OCI-LY1 (cell line): Measurements from ENCODE around the gene GAMT.

Source experiments
- H2AFZ ChIP-seq: fragments of 200-600 bp; sonication (generic), shearing (Covaris generic); 2 replicates; pipeline ENCODE4 v1.6.0; 2014; ENCODE audit warnings: antibody characterized with exemption, mild to moderate bottlenecking, low read length
- H3F3A ChIP-seq: fragments of 200-600 bp; sonication (generic), shearing (Covaris generic); 2 replicates; pipeline ENCODE4 v1.6.0; 2014; ENCODE audit warnings: mild to moderate bottlenecking, antibody characterized with exemption, low read length, moderate library complexity; ENCODE audit not compliant: insufficient read depth
- H3K27ac ChIP-seq: fragments of 200-600 bp; sonication (generic); 2 replicates; pipeline ENCODE4 v1.5.1; 2014; ENCODE audit warnings: low read length, mixed run types, mild to moderate bottlenecking, low read depth; ENCODE audit not compliant: poor library complexity, severe bottlenecking
- H3K27me3 ChIP-seq: fragments of 200-600 bp; sonication (generic); 2 replicates; pipeline ENCODE4 v1.6.0; 2014; ENCODE audit warnings: antibody characterized with exemption, mild to moderate bottlenecking, low read length, moderate library complexity; ENCODE audit not compliant: insufficient read depth
- H3K36me3 ChIP-seq: fragments of 200-600 bp; sonication (generic); 2 replicates; pipeline ENCODE4 v1.6.1; 2014; ENCODE audit warnings: mild to moderate bottlenecking, antibody characterized with exemption, low read length, moderate library complexity, mixed read lengths; ENCODE audit not compliant: insufficient read depth
- H3K4me1 ChIP-seq: fragments of 200-600 bp; sonication (generic); 2 replicates; pipeline ENCODE4 v1.5.1; 2014; ENCODE audit warnings: mild to moderate bottlenecking, low read length, moderate library complexity; ENCODE audit not compliant: insufficient read depth, severe bottlenecking
- H3K4me2 ChIP-seq: fragments of 200-600 bp; sonication (generic), shearing (Covaris generic); 2 replicates; pipeline ENCODE4 v1.6.1; 2014; ENCODE audit warnings: low read length
- H3K4me3 ChIP-seq: fragments of 200-600 bp; sonication (generic); 2 replicates; pipeline ENCODE4 v1.5.1; 2014; ENCODE audit warnings: low read length, low read depth, mild to moderate bottlenecking, mixed read lengths; ENCODE audit not compliant: poor library complexity, severe bottlenecking
- H3K79me2 ChIP-seq: fragments of 200-600 bp; shearing (Covaris generic); 2 replicates; pipeline ENCODE4 v1.6.1; 2016; ENCODE audit warnings: mixed run types, low read length, mixed read lengths; ENCODE audit not compliant: insufficient read depth
- H3K9ac ChIP-seq: fragments of 200-600 bp; sonication (generic), shearing (Covaris generic); 2 replicates; pipeline ENCODE4 v1.6.1; 2014; ENCODE audit warnings: mild to moderate bottlenecking, low read length, mixed read lengths
- H3K9me2 ChIP-seq: fragments of 200-600 bp; sonication (generic), shearing (Covaris generic); 2 replicates; pipeline ENCODE4 v1.6.1; 2014; ENCODE audit warnings: low read depth, mild to moderate bottlenecking, low read length, mixed read lengths
- H3K9me3 ChIP-seq: fragments of 200-600 bp; shearing (Covaris generic); 2 replicates; pipeline ENCODE4 v1.6.1; 2014; ENCODE audit warnings: low read length, mixed read lengths
- H4K20me1 ChIP-seq: fragments of 200-600 bp; sonication (generic), shearing (Covaris generic); 2 replicates; pipeline ENCODE4 v1.6.0; 2016; ENCODE audit warnings: mild to moderate bottlenecking, low read length; ENCODE audit not compliant: insufficient read depth
- EZH2 ChIP-seq: fragments of 200-600 bp; sonication (generic), shearing (Covaris generic); IDR thresholded peaks from 2 replicates; pipeline ENCODE4 v1.8.0; 2017; ENCODE audit warnings: borderline replicate concordance, mixed run types, mild to moderate bottlenecking, antibody characterized with exemption, low read length, moderate library complexity, mixed read lengths
- TF ChIP-seq, protein P1 (sequence below): fragments of 200-600 bp; sonication (generic), shearing (Covaris generic); IDR thresholded peaks from 2 replicates; pipeline ENCODE4 v1.5.1; 2017; ENCODE audit warnings: mild to moderate bottlenecking, antibody characterized with exemption, low read length, moderate library complexity, mixed read lengths

The GAMT gene

GRCh38 chr19:1385816-1386215, 15.5 kb downstream of the GAMT start:
- Histone ChIP-seq H3K36me3 (peaks cover 33% of the 10 kb centered on the region), H3K4me1 (peaks cover 7% of the 10 kb centered on the region), H4K20me1 (no peaks in the 10 kb centered on the region), H3K9me2 (no peaks in the 10 kb centered on the region), H3K27ac (no peak overlapping the region), H3F3A (no peaks in the 10 kb centered on the region), H2AFZ (no peak overlapping the region), H3K4me2 (no peak overlapping the region), H3K4me3 (no peak overlapping the region), H3K79me2 (peaks cover 8% of the 10 kb centered on the region; the same call in 1 of the 2 replicates), H3K9me3 (no peaks in the 10 kb centered on the region), H3K27me3 (no peaks in the 10 kb centered on the region), H3K9ac (no peak overlapping the region)
- TF ChIP-seq EZH2, result no peak
- TF ChIP-seq, protein P1, sequence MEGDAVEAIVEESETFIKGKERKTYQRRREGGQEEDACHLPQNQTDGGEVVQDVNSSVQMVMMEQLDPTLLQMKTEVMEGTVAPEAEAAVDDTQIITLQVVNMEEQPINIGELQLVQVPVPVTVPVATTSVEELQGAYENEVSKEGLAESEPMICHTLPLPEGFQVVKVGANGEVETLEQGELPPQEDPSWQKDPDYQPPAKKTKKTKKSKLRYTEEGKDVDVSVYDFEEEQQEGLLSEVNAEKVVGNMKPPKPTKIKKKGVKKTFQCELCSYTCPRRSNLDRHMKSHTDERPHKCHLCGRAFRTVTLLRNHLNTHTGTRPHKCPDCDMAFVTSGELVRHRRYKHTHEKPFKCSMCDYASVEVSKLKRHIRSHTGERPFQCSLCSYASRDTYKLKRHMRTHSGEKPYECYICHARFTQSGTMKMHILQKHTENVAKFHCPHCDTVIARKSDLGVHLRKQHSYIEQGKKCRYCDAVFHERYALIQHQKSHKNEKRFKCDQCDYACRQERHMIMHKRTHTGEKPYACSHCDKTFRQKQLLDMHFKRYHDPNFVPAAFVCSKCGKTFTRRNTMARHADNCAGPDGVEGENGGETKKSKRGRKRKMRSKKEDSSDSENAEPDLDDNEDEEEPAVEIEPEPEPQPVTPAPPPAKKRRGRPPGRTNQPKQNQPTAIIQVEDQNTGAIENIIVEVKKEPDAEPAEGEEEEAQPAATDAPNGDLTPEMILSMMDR, result no peak

DNA sequence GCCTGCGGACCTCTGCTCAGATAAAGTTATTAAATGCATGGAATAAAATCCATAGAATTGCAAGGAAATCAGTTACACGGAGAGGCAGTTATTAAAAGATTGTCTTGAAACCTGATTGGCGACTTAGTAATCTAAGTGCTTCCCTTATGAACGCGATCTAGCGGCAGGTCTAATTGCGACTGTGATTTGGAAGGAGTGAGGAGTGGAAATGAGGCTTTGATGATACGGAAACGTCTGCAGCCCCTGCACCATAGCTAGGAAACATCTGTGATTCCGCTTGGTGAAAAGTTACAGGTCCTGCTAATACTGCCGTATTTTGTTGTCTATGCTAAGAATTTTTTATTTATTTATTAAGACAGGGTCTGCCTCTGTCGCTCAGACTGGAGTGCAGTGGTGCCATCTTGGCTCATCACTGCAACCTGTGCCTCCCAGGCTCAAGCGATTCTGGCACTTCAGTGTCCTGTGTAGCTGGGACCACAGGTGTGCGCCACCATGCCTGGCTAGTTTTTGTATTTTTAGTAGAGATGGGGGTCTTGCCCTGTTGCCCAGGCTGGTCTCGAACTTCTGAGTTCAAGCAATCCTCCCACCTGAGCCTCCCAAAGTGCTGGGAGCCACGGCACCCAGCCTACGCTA, 16.7 kb downstream of the GAMT start:
- peaks cover 24% of the 10 kb centered on the region for H3K36me3 ChIP-seq
- no peaks in the 10 kb centered on the region for H3K9me2 ChIP-seq
- peak overlapping the region; percentile 80 for H3K27ac ChIP-seq

GRCh38 chr19:1384085-1384462, 17.3 kb downstream of the GAMT start:
- Histone ChIP-seq H3K36me3 (peaks cover 19% of the 10 kb centered on the region), H3K27me3 (no peaks in the 10 kb centered on the region), H3K4me3 (peak overlapping the region; percentile 97), H3K4me1 (peaks cover 7% of the 10 kb centered on the region), H3K4me2 (peak overlapping the region; percentile 81), H2AFZ (no peak overlapping the region), H4K20me1 (no peaks in the 10 kb centered on the region), H3K9me3 (no peaks in the 10 kb centered on the region), H3K9me2 (no peaks in the 10 kb centered on the region), H3F3A (no peaks in the 10 kb centered on the region), H3K27ac (peak overlapping the region; percentile 80), H3K9ac (peak overlapping the region; percentile 96), H3K79me2 (peaks cover 8% of the 10 kb centered on the region; the same call in 1 of the 2 replicates)
- TF ChIP-seq, protein P1, result no peak
- no peak for TF ChIP-seq EZH2

More for the DNA sequence above, 16.7 kb downstream of the GAMT start:
- H3K4me3 ChIP-seq, result peak overlapping the region; percentile 97
- no peaks in the 10 kb centered on the region for H3F3A ChIP-seq
- H3K79me2 ChIP-seq, result peaks cover 8% of the 10 kb centered on the region; the same call in 1 of the 2 replicates
- H3K4me2 ChIP-seq, result peak overlapping the region; percentile 81
- H3K4me1 ChIP-seq, result peaks cover 7% of the 10 kb centered on the region
- TF ChIP-seq EZH2, result no peak
- TF ChIP-seq, protein P1, result no peak
- no peaks in the 10 kb centered on the region for H3K9me3 ChIP-seq
- no peak overlapping the region for H2AFZ ChIP-seq
- no peaks in the 10 kb centered on the region for H4K20me1 ChIP-seq
- H3K9ac ChIP-seq, result peak overlapping the region; percentile 96
- no peaks in the 10 kb centered on the region for H3K27me3 ChIP-seq
